Measurements from ENCODE around the gene OLFM4.

Gene OLFM4

GRCh38 chr13:53042877-53043276 lies 14.3 kb downstream of the OLFM4 start:
- no peak overlapping the region for H3K4me3 ChIP-seq (ENCODE audit: low read depth, low read length)
- no peak for DNase-seq (ENCODE audit: low read depth)
- no peak for TF ChIP-seq CTCF (IDR thresholded peaks at IDR 0.05; ENCODE audit: low read depth, low read length, missing control alignments)
- in situ Hi-C loops (cut with HindIII; ENCODE audit: low sequenced_read_pairs): no loop called here

- in situ Hi-C loops (cut with HindIII; ENCODE audit: low sequenced_read_pairs): no loop called here
- no peak overlapping the region for H3K4me3 ChIP-seq (ENCODE audit: low read depth, low read length)
- TF ChIP-seq CTCF (IDR thresholded peaks at IDR 0.05; ENCODE audit: low read depth, low read length, missing control alignments): no peak
- no peak for DNase-seq (ENCODE audit: low read depth)
Measured at GRCh38 chr13:53043398-53043797, 14.8 kb downstream of the OLFM4 start.

- no peak overlapping the region for H3K4me3 ChIP-seq (ENCODE audit: low read depth, low read length)
- TF ChIP-seq CTCF (IDR thresholded peaks at IDR 0.05; ENCODE audit: low read depth, low read length, missing control alignments): no peak
- in situ Hi-C loops (cut with HindIII; ENCODE audit: low sequenced_read_pairs): no loop called here
- no peak for DNase-seq (ENCODE audit: low read depth)
Measured at GRCh38 chr13:53045189-53045588, 16.6 kb downstream of the OLFM4 start.

- DNase-seq (ENCODE audit: low read depth): no peak
- no peak overlapping the region for H3K4me3 ChIP-seq (ENCODE audit: low read depth, low read length)
- TF ChIP-seq CTCF (IDR thresholded peaks at IDR 0.05; ENCODE audit: low read depth, low read length, missing control alignments): no peak
- in situ Hi-C loops (cut with HindIII; ENCODE audit: low sequenced_read_pairs): no loop called here
Measured at GRCh38 chr13:53048880-53049279, 20.3 kb downstream of the OLFM4 start.

GRCh38 chr13:53050151-53050550 lies 21.5 kb downstream of the OLFM4 start:
- no peak overlapping the region for H3K4me3 ChIP-seq (ENCODE audit: low read depth, low read length)
- no peak for DNase-seq (ENCODE audit: low read depth)
- no peak for TF ChIP-seq CTCF (IDR thresholded peaks at IDR 0.05; ENCODE audit: low read depth, low read length, missing control alignments)
- in situ Hi-C loops (cut with HindIII; ENCODE audit: low sequenced_read_pairs): no loop called here

- DNase-seq (ENCODE audit: low read depth): no peak
- no peak for TF ChIP-seq CTCF (IDR thresholded peaks at IDR 0.05; ENCODE audit: low read depth, low read length, missing control alignments)
- H3K4me3 ChIP-seq (ENCODE audit: low read depth, low read length): no peak overlapping the region
- in situ Hi-C loops (cut with HindIII; ENCODE audit: low sequenced_read_pairs): no loop called here
Measured at GRCh38 chr13:53052675-53053074, 24.1 kb downstream of the OLFM4 start.

GRCh38 chr13:53054569-53054968 lies 26.0 kb downstream of the OLFM4 start:
- in situ Hi-C loops (cut with HindIII; ENCODE audit: low sequenced_read_pairs): no loop called here
- H3K4me3 ChIP-seq (ENCODE audit: low read depth, low read length): no peak overlapping the region
- no peak for TF ChIP-seq CTCF (IDR thresholded peaks at IDR 0.05; ENCODE audit: low read depth, low read length, missing control alignments)
- DNase-seq (ENCODE audit: low read depth): no peak
